Activated naive CD8-positive, alpha-beta T cell (primary cell): Measurements from ENCODE around the gene TFE3.

Source experiments
- H3K27ac Mint-ChIP-seq: one replicate; pipeline ENCODE4 v1.8.0; 2021; ENCODE audit warnings: mixed read lengths
- H3K27me3 Mint-ChIP-seq: one replicate; pipeline ENCODE4 v1.8.0; 2021; ENCODE audit warnings: mixed read lengths
- H3K36me3 Mint-ChIP-seq: one replicate; pipeline ENCODE4 v1.8.0; 2021; ENCODE audit warnings: mixed read lengths
- H3K4me1 Mint-ChIP-seq: one replicate; pipeline ENCODE4 v1.8.0; 2021; ENCODE audit warnings: low read depth, mixed read lengths
- H3K4me3 Mint-ChIP-seq: one replicate; pipeline ENCODE4 v1.8.0; 2021; ENCODE audit warnings: mild to moderate bottlenecking, mixed read lengths
- H3K9me3 Mint-ChIP-seq: one replicate; pipeline ENCODE4 v1.8.0; 2021; ENCODE audit warnings: low read depth, mixed read lengths

Gene TFE3

GRCh38 chrX:49041744-49042580 lies 1.2 kb downstream of the TFE3 start:
- peaks cover 3% of the 10 kb centered on the region for H3K36me3 Mint-ChIP-seq
- peaks cover 34% of the 10 kb centered on the region for H3K4me1 Mint-ChIP-seq
- peak overlapping the region; percentile 91 for H3K4me3 Mint-ChIP-seq
- H3K27ac Mint-ChIP-seq: peak overlapping the region; percentile 88
- no peaks in the 10 kb centered on the region for H3K27me3 Mint-ChIP-seq
- no peaks in the 10 kb centered on the region for H3K9me3 Mint-ChIP-seq

GRCh38 chrX:49040376-49040955 lies 2.7 kb downstream of the TFE3 start:
- Mint-ChIP-seq H3K27me3 (no peaks in the 10 kb centered on the region), H3K27ac (peak overlapping the region; percentile 54), H3K9me3 (no peaks in the 10 kb centered on the region), H3K4me1 (peaks cover 34% of the 10 kb centered on the region), H3K36me3 (peaks cover 3% of the 10 kb centered on the region), H3K4me3 (peak overlapping the region; percentile 54)

GRCh38 chrX:49039598-49040375 lies 3.4 kb downstream of the TFE3 start:
- H3K9me3 Mint-ChIP-seq: no peaks in the 10 kb centered on the region
- peak overlapping the region; percentile 70 for H3K27ac Mint-ChIP-seq
- peaks cover 34% of the 10 kb centered on the region for H3K4me1 Mint-ChIP-seq
- H3K36me3 Mint-ChIP-seq: peaks cover 3% of the 10 kb centered on the region
- no peaks in the 10 kb centered on the region for H3K27me3 Mint-ChIP-seq
- H3K4me3 Mint-ChIP-seq: peak overlapping the region; percentile 54

- Mint-ChIP-seq H3K27ac (no peak overlapping the region), H3K36me3 (peaks cover 3% of the 10 kb centered on the region)
These were observed 5.2 kb downstream of the TFE3 start for GRCh38 chrX:49037883-49038475.

GRCh38 chrX:49030283-49030682 lies 12.9 kb downstream of the TFE3 start:
- H3K27me3 Mint-ChIP-seq: no peaks in the 10 kb centered on the region
- no peak overlapping the region for H3K4me3 Mint-ChIP-seq
- no peaks in the 10 kb centered on the region for H3K9me3 Mint-ChIP-seq
- H3K27ac Mint-ChIP-seq: no peak overlapping the region
- H3K4me1 Mint-ChIP-seq: no peaks in the 10 kb centered on the region
- no peaks in the 10 kb centered on the region for H3K36me3 Mint-ChIP-seq

More at GRCh38 chrX:49037883-49038475, 5.2 kb downstream of the TFE3 start:
- Mint-ChIP-seq H3K4me1 (peaks cover 32% of the 10 kb centered on the region), H3K9me3 (no peaks in the 10 kb centered on the region), H3K4me3 (no peak overlapping the region), H3K27me3 (no peaks in the 10 kb centered on the region)

- no peaks in the 10 kb centered on the region for H3K9me3 Mint-ChIP-seq
- no peaks in the 10 kb centered on the region for H3K27me3 Mint-ChIP-seq
- no peaks in the 10 kb centered on the region for H3K36me3 Mint-ChIP-seq
- H3K27ac Mint-ChIP-seq: no peak overlapping the region
- no peaks in the 10 kb centered on the region for H3K4me1 Mint-ChIP-seq
- no peak overlapping the region for H3K4me3 Mint-ChIP-seq
These were observed 13.3 kb downstream of the TFE3 start for GRCh38 chrX:49029876-49030275.

- Mint-ChIP-seq H3K9me3 (no peaks in the 10 kb centered on the region), H3K36me3 (no peaks in the 10 kb centered on the region), H3K4me3 (no peak overlapping the region), H3K27me3 (no peaks in the 10 kb centered on the region), H3K4me1 (no peaks in the 10 kb centered on the region), H3K27ac (no peak overlapping the region)
These were observed 23.4 kb downstream of the TFE3 start for GRCh38 chrX:49019599-49020249.

GRCh38 chrX:49019050-49019449 lies 24.1 kb downstream of the TFE3 start:
- H3K27ac Mint-ChIP-seq: no peak overlapping the region
- H3K4me1 Mint-ChIP-seq: no peaks in the 10 kb centered on the region
- no peaks in the 10 kb centered on the region for H3K36me3 Mint-ChIP-seq
- no peaks in the 10 kb centered on the region for H3K9me3 Mint-ChIP-seq
- no peak overlapping the region for H3K4me3 Mint-ChIP-seq
- no peaks in the 10 kb centered on the region for H3K27me3 Mint-ChIP-seq

- peak overlapping the region; percentile 52 for H3K4me3 Mint-ChIP-seq
- H3K9me3 Mint-ChIP-seq: no peaks in the 10 kb centered on the region
- no peak overlapping the region for H3K27ac Mint-ChIP-seq
These were observed 39.5 kb downstream of the TFE3 start for GRCh38 chrX:49003696-49004095.

GRCh38 chrX:49002091-49002935 lies 40.8 kb downstream of the TFE3 start, which contains the start of gene GRIPAP1:
TSS of gene GRIPAP1 (minus strand) at chrX:49002264. CDS start at chrX:49002229, 35 bp downstream.
- Mint-ChIP-seq H3K4me3 (peak within 1 kb of the TSS; percentile 98), H3K27me3 (no peaks in the 10 kb centered on the region), H3K9me3 (no peaks in the 10 kb centered on the region), H3K27ac (peak within 1 kb of the TSS; percentile 95), H3K4me1 (peaks cover 31% of the 10 kb centered on the region), H3K36me3 (peaks cover 4% of the 10 kb centered on the region)

More at GRCh38 chrX:49003696-49004095, 39.5 kb downstream of the TFE3 start:
- H3K36me3 Mint-ChIP-seq: peaks cover under 1% of the 10 kb centered on the region
- no peaks in the 10 kb centered on the region for H3K27me3 Mint-ChIP-seq
- H3K4me1 Mint-ChIP-seq: peaks cover 21% of the 10 kb centered on the region

- Mint-ChIP-seq H3K4me1 (peaks cover 32% of the 10 kb centered on the region), H3K4me3 (peak overlapping the region; percentile 98), H3K9me3 (no peaks in the 10 kb centered on the region), H3K27me3 (no peaks in the 10 kb centered on the region), H3K36me3 (peaks cover 4% of the 10 kb centered on the region), H3K27ac (peak overlapping the region; percentile 95)
These were observed 41.6 kb downstream of the TFE3 start for GRCh38 chrX:49001521-49002090.

GRCh38 chrX:49000636-49001035 lies 42.5 kb downstream of the TFE3 start:
- H3K27me3 Mint-ChIP-seq: no peaks in the 10 kb centered on the region
- H3K9me3 Mint-ChIP-seq: no peaks in the 10 kb centered on the region
- peaks cover 32% of the 10 kb centered on the region for H3K4me1 Mint-ChIP-seq
- H3K36me3 Mint-ChIP-seq: peaks cover 4% of the 10 kb centered on the region
- H3K4me3 Mint-ChIP-seq: peak overlapping the region; percentile 98
- H3K27ac Mint-ChIP-seq: no peak overlapping the region

- H3K27ac Mint-ChIP-seq: no peak overlapping the region
- no peak overlapping the region for H3K4me3 Mint-ChIP-seq
- no peaks in the 10 kb centered on the region for H3K27me3 Mint-ChIP-seq
- no peaks in the 10 kb centered on the region for H3K9me3 Mint-ChIP-seq
- H3K4me1 Mint-ChIP-seq: peaks cover 32% of the 10 kb centered on the region
- H3K36me3 Mint-ChIP-seq: peaks cover 4% of the 10 kb centered on the region
These were observed 44.1 kb downstream of the TFE3 start for GRCh38 chrX:48999030-48999429.
